Measurements from ENCODE around the gene ATRX.
A peak's percentile ranks its signal among the peaks of the same experiment; 100 is the strongest.

Gene ATRX

DNA sequence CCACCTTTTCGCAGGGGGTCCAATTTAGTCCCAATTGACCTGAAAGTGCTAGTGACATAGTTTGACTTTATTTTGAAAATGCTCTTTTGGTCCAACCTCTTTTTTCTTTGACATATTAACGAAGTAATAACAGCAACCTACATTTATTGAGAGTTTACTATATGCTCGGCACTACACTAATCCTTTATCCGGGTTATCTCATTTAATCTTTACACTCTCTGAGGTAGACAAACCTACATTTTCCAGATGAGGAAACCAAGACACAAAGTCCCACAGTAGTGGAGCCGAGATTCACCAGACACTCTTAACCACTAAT lies 307 bp upstream of the ATRX start (continued):
- TF ChIP-seq SP3 (tag by site-specific recombination; IDR thresholded peaks at IDR 0.05): 0 out of 2 replicates have a peak, but pooled peaks have one; percentile 7

DNA sequence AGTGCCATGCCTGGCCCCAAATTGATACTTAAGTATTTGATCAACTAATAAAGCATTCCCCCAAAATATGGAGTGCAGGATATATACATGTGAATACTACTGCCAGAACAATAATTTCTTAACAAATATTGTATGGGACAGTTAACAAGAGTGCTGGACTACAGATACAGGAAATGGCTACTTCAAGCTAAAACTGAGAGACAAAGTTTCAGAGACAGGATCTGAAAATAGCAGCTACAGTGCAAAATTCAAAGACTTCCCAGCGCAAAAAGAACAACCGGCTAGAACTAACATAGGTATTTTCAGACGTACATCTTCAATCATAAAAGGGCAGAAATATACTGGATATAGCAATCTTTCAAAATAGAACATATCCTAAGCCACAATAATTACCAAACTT lies 6.3 kb downstream of the ATRX start:
- Histone ChIP-seq H3K4me3 (ENCODE audit: low read depth, low read length) (no peak overlapping the region), H3K9me3 (ENCODE audit: control insufficient read depth, insufficient read depth, low read depth, low read length) (no peaks in the 10 kb centered on the region), H3K36me3 (ENCODE audit: control insufficient read depth in 2 of 2, insufficient read depth in 1 of 2, low read length in 2 of 2) (no peaks in the 10 kb centered on the region; a peak in 1 of 3 replicates), H3K4me1 (ENCODE audit: control insufficient read depth, insufficient read depth, low read length) (no peaks in the 10 kb centered on the region; the same call in 1 of the 2 replicates), H3K27ac (ENCODE audit: extremely low read depth, low read depth, low read length) (no peak overlapping the region)
- TF ChIP-seq, protein P1, sequence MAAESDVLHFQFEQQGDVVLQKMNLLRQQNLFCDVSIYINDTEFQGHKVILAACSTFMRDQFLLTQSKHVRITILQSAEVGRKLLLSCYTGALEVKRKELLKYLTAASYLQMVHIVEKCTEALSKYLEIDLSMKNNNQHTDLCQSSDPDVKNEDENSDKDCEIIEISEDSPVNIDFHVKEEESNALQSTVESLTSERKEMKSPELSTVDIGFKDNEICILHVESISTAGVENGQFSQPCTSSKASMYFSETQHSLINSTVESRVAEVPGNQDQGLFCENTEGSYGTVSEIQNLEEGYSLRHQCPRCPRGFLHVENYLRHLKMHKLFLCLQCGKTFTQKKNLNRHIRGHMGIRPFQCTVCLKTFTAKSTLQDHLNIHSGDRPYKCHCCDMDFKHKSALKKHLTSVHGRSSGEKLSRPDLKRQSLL (tag by site-specific recombination; IDR thresholded peaks at IDR 0.05): no peak
- TF ChIP-seq ZNF266 (tag by site-specific recombination; IDR thresholded peaks at IDR 0.05; ENCODE audit: low read depth): no peak
- no peak for TF ChIP-seq ZNF514 (tag by site-specific recombination; IDR thresholded peaks at IDR 0.05)
- TF ChIP-seq ZNF302 (tag by site-specific recombination; IDR thresholded peaks at IDR 0.05; ENCODE audit: low read depth): no peak
- TF ChIP-seq ZBTB20 (tag by site-specific recombination; IDR thresholded peaks at IDR 0.05): no peak
- TF ChIP-seq, protein P2, sequence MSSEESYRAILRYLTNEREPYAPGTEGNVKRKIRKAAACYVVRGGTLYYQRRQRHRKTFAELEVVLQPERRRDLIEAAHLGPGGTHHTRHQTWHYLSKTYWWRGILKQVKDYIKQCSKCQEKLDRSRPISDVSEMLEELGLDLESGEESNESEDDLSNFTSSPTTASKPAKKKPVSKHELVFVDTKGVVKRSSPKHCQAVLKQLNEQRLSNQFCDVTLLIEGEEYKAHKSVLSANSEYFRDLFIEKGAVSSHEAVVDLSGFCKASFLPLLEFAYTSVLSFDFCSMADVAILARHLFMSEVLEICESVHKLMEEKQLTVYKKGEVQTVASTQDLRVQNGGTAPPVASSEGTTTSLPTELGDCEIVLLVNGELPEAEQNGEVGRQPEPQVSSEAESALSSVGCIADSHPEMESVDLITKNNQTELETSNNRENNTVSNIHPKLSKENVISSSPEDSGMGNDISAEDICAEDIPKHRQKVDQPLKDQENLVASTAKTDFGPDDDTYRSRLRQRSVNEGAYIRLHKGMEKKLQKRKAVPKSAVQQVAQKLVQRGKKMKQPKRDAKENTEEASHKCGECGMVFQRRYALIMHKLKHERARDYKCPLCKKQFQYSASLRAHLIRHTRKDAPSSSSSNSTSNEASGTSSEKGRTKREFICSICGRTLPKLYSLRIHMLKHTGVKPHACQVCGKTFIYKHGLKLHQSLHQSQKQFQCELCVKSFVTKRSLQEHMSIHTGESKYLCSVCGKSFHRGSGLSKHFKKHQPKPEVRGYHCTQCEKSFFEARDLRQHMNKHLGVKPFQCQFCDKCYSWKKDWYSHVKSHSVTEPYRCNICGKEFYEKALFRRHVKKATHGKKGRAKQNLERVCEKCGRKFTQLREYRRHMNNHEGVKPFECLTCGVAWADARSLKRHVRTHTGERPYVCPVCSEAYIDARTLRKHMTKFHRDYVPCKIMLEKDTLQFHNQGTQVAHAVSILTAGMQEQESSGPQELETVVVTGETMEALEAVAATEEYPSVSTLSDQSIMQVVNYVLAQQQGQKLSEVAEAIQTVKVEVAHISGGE (tag by site-specific recombination; conservative IDR thresholded peaks at IDR 0.05; ENCODE audit: low read depth): no peak
- TF ChIP-seq OSR2 (tag by site-specific recombination; IDR thresholded peaks at IDR 0.05): no peak
- TF ChIP-seq, protein P3, sequence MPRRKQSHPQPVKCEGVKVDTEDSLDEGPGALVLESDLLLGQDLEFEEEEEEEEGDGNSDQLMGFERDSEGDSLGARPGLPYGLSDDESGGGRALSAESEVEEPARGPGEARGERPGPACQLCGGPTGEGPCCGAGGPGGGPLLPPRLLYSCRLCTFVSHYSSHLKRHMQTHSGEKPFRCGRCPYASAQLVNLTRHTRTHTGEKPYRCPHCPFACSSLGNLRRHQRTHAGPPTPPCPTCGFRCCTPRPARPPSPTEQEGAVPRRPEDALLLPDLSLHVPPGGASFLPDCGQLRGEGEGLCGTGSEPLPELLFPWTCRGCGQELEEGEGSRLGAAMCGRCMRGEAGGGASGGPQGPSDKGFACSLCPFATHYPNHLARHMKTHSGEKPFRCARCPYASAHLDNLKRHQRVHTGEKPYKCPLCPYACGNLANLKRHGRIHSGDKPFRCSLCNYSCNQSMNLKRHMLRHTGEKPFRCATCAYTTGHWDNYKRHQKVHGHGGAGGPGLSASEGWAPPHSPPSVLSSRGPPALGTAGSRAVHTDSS (tag by site-specific recombination; IDR thresholded peaks at IDR 0.05): no peak
- no peak for TF ChIP-seq ZNF292 (tag by site-specific recombination; IDR thresholded peaks at IDR 0.05; ENCODE audit: borderline replicate concordance, low read depth)
- ChIA-PET CTCF (interaction anchor here (0.6 kb wide), 1 partner anchor 124 kb away, joined by 3 read pairs; no protein-coding TSS in a partner anchor), POLR2A (no interaction called here)

DNA sequence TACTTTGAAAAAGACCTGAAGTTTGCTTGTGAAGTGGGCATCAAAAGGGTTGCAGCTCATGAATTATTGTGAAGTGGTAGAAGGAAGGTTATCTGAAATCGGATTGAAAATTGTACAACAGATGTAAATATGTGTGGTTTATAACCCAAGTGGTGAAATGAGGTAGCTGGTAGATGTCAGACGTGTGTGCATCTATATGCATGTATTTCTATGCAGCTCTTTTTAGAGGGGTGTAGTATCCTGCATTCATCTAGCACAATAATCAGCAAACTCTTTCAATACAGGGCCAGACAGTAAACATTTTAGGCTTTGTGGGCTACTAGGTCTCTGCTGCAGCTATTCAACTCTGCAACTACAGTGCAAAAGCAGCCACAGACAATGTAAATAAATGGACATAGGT lies 9.4 kb downstream of the ATRX start:
- TF ChIP-seq ZNF202 (tag by site-specific recombination; IDR thresholded peaks at IDR 0.05; ENCODE audit: borderline replicate concordance): no peak
- TF ChIP-seq ZNF19 (tag by site-specific recombination; IDR thresholded peaks at IDR 0.05; ENCODE audit: low read depth): no peak
- no peak for TF ChIP-seq ZNF433 (tag by site-specific recombination; IDR thresholded peaks at IDR 0.05; ENCODE audit: low read depth)
- TF ChIP-seq, protein P4, sequence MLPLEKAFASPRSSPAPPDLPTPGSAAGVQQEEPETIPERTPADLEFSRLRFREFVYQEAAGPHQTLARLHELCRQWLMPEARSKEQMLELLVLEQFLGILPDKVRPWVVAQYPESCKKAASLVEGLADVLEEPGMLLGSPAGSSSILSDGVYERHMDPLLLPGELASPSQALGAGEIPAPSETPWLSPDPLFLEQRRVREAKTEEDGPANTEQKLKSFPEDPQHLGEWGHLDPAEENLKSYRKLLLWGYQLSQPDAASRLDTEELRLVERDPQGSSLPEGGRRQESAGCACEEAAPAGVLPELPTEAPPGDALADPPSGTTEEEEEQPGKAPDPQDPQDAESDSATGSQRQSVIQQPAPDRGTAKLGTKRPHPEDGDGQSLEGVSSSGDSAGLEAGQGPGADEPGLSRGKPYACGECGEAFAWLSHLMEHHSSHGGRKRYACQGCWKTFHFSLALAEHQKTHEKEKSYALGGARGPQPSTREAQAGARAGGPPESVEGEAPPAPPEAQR (tag by site-specific recombination; IDR thresholded peaks at IDR 0.05): no peak
- TF ChIP-seq ZNF302 (tag by site-specific recombination; IDR thresholded peaks at IDR 0.05; ENCODE audit: low read depth): no peak
- Histone ChIP-seq H3K27ac (ENCODE audit: extremely low read depth, low read depth, low read length) (no peak overlapping the region), H3K9me3 (ENCODE audit: control insufficient read depth, insufficient read depth, low read depth, low read length) (no peaks in the 10 kb centered on the region), H3K4me1 (ENCODE audit: control insufficient read depth, insufficient read depth, low read length) (no peaks in the 10 kb centered on the region; the same call in 1 of the 2 replicates), H3K4me3 (ENCODE audit: low read depth, low read length) (no peak overlapping the region), H3K36me3 (ENCODE audit: control insufficient read depth in 2 of 2, insufficient read depth in 1 of 2, low read length in 2 of 2) (no peaks in the 10 kb centered on the region; a peak in 1 of 3 replicates)
- ChIA-PET POLR2A (no interaction called here), CTCF (no interaction called here)
